Stimulated activated CD4-positive, alpha-beta T cell treated with anti-CD3 and anti-CD28 coated beads, Interleukin-15, amount 100 ng/mL, for 48 hours (primary cell): ENCODE measurements around the gene LYG1.
"Not testable (repeated sequence)": the region's sequence is repeated elsewhere in the genome, so short reads cannot be mapped to it uniquely, and the experiment has no call there.

ENCODE experiments used
- DNase-seq, 2 donors: peaks; one replicate each; pipeline ENCODE4 v3.0.0-alpha.2; 2020; ENCODE audit warnings: low read depth in 2 of 2

Gene LYG1

GRCh38 chr2:99301097-99301496 is at the start of gene LYG1:
TSS of gene LYG1 (minus strand) at chr2:99301197. CDS start at chr2:99295670, 5,527 bp downstream.
- DNase-seq = not testable (repeated sequence)

- DNase-seq = no peak
Measured at GRCh38 chr2:99350194-99350593, 49.2 kb upstream of the LYG1 start.

- DNase-seq = no peak
Measured at GRCh38 chr2:99348173-99348572, 47.2 kb upstream of the LYG1 start.

GRCh38 chr2:99346218-99346617 is 45.2 kb upstream of the LYG1 start:
- no peak for DNase-seq

- DNase-seq = not testable (repeated sequence)
Measured at GRCh38 chr2:99345446-99345845, 44.4 kb upstream of the LYG1 start.

GRCh38 chr2:99342536-99342935 is 41.5 kb upstream of the LYG1 start:
- no peak for DNase-seq

GRCh38 chr2:99340669-99341236 is 39.8 kb upstream of the LYG1 start:
- DNase-seq = no peak

- no peak for DNase-seq
Measured at GRCh38 chr2:99338029-99338585, 37.1 kb upstream of the LYG1 start.

GRCh38 chr2:99337113-99338028 is 36.4 kb upstream of the LYG1 start, which contains the start of gene EIF5B:
TSS of gene EIF5B (plus strand) at chr2:99337389. CDS start at chr2:99337555, 166 bp downstream.
- DNase-seq = peak; percentile 89 to 92

- no peak for DNase-seq
Measured at GRCh38 chr2:99336804-99337112, 35.8 kb upstream of the LYG1 start.

- peak; percentile 97 for DNase-seq
Measured at GRCh38 chr2:99335911-99336803, 35.2 kb upstream of the LYG1 start, which contains the start of gene TXNDC9. TSS of gene TXNDC9 (minus strand) at chr2:99336333. CDS start at chr2:99333210, 3,123 bp downstream.

- no peak for DNase-seq
Measured at GRCh38 chr2:99325384-99325783, 24.4 kb upstream of the LYG1 start.

GRCh38 chr2:99317873-99318200 is 16.8 kb upstream of the LYG1 start:
- not testable (repeated sequence) for DNase-seq

- DNase-seq = no peak
Measured at GRCh38 chr2:99317161-99317872, 16.3 kb upstream of the LYG1 start.

GRCh38 chr2:99299580-99299979 is 1.4 kb downstream of the LYG1 start:
- no peak for DNase-seq

GRCh38 chr2:99297994-99298393 is 3.0 kb downstream of the LYG1 start:
- no peak for DNase-seq

GRCh38 chr2:99285526-99285925 is 15.5 kb downstream of the LYG1 start:
- no peak for DNase-seq

- DNase-seq = no peak
Measured at GRCh38 chr2:99279969-99280695, 20.9 kb downstream of the LYG1 start.

GRCh38 chr2:99278793-99279291 is 22.2 kb downstream of the LYG1 start:
- no peak for DNase-seq

- not testable (repeated sequence) for DNase-seq
Measured at GRCh38 chr2:99278195-99278765, 22.7 kb downstream of the LYG1 start.
